CD4-positive, alpha-beta T cell (primary cell): Measurements from ENCODE around the gene CDH18. TPM values are rescaled to one million over a fixed set of nuclear protein-coding genes. Genes with fewer than 3 reads are reported as not detected.

Experiments used
- ATAC-seq: fragments of 200-7000 bp; cut with Tn5 transposase; one replicate; pipeline ENCODE4 v1.10.0; 2022; ENCODE audit warnings: mild to moderate bottlenecking; ENCODE audit not compliant: poor library complexity
- CTCF ChIA-PET: fragments of 350-600 bp; sonication (Branson Sonifier 250); formaldehyde crosslinking; loops from one replicate; lab custom pipeline; 2021; ENCODE audit warnings: antibody characterized with exemption, inconsistent platforms; lab: Charles Lee
- POLR2A ChIA-PET: fragments of 350-600 bp; sonication (Branson Sonifier 250); formaldehyde crosslinking; loops from one replicate; lab custom pipeline; 2021; ENCODE audit warnings: antibody characterized with exemption, inconsistent platforms; lab: Charles Lee
- DNase-seq, 14 experiments: peaks; one replicate each; pipeline ENCODE4 v3.0.0-alpha.2; 2013 to 2020; ENCODE audit warnings: mixed read lengths in 2 of 14
- H3K27ac ChIP-seq, 2 donors: one replicate each; pipeline versions ENCODE4 v1.5.1 to v1.7.0; 2013; ENCODE audit warnings: low read length in 2 of 2, low read depth in 1 of 2, mild to moderate bottlenecking in 1 of 2
- H3K27me3 ChIP-seq, 2 experiments: 1 replicate in 1 of 2; 2 replicates in 1 of 2; pipeline versions ENCODE4 v1.6.1 to v1.7.0; 2013; ENCODE audit warnings: low read length in 2 of 2, control low read depth in 1 of 2, mild to moderate bottlenecking in 1 of 2, moderate library complexity in 1 of 2; ENCODE audit not compliant: insufficient read depth in 2 of 2, control insufficient read depth in 1 of 2
- H3K36me3 ChIP-seq: one replicate; pipeline ENCODE4 v1.6.1; 2013; ENCODE audit warnings: low read length, control low read depth; ENCODE audit not compliant: insufficient read depth
- H3K4me1 ChIP-seq: one replicate; pipeline ENCODE4 v1.6.1; 2013; ENCODE audit warnings: low read length, control low read depth; ENCODE audit not compliant: insufficient read depth
- H3K4me3 ChIP-seq: one replicate; pipeline ENCODE4 v1.5.1; 2013; ENCODE audit warnings: mild to moderate bottlenecking, low read length, moderate library complexity
- H3K9me3 ChIP-seq, 2 experiments: 1 replicate in 1 of 2; 2 replicates in 1 of 2; pipeline versions ENCODE4 v1.6.1 to v1.7.0; 2013; ENCODE audit warnings: low read length in 2 of 2, mild to moderate bottlenecking in 2 of 2, control low read depth in 1 of 2, moderate library complexity in 1 of 2; ENCODE audit not compliant: control insufficient read depth in 1 of 2, insufficient read depth in 1 of 2
- H3K27ac Mint-ChIP-seq: one replicate; pipeline ENCODE4 v1.8.0; 2020; ENCODE audit warnings: mixed read lengths
- H3K27me3 Mint-ChIP-seq: one replicate; pipeline ENCODE4 v1.8.0; 2021; ENCODE audit warnings: mixed read lengths
- H3K36me3 Mint-ChIP-seq: one replicate; pipeline ENCODE4 v1.8.0; 2021; ENCODE audit warnings: low read depth, mixed read lengths
- H3K4me1 Mint-ChIP-seq: one replicate; pipeline ENCODE4 v1.8.0; 2021; ENCODE audit warnings: low read depth, mixed read lengths
- H3K4me3 Mint-ChIP-seq: one replicate; pipeline ENCODE4 v1.8.0; 2020; ENCODE audit warnings: mild to moderate bottlenecking, mixed read lengths
- H3K9me3 Mint-ChIP-seq: one replicate; pipeline ENCODE4 v1.8.0; 2020; ENCODE audit warnings: mixed read lengths
- CTCF ChIP-seq: fragments of 200-600 bp; IDR thresholded peaks from one replicate; pipeline ENCODE4 v1.8.0; 2022; ENCODE audit warnings: antibody characterized with exemption, mild to moderate bottlenecking
- intact Hi-C, 2 experiments: fragments of 100-400 bp; cut with DNase I in 1 of 2; cut with micrococcal nuclease in 1 of 2; formaldehyde crosslinking; loops; one replicate each; pipeline versions ENCODE4 v1.15.1 to v1.9.0; 2023 to 2025; cut with DNase I, micrococcal nuclease
- total RNA-seq, 174 experiments: library from RNA in 2 of 174; stranded (reverse) in 2 of 174; gene quantifications; one replicate each; pipeline ENCODE4 v1.2.3 and lab custom pipeline; 2021 to 2026

The CDH18 gene
- total RNA-seq, 2 experiments from 2014 or later, result not detected

GRCh38 chr5:19900269-19900668, 87.7 kb downstream of the CDH18 start:
- no peak for TF ChIP-seq CTCF
- intact Hi-C loops, result no loop called here
- H3K27me3 Mint-ChIP-seq, result no peaks in the 10 kb centered on the region
- no peak for ATAC-seq
- no peak overlapping the region for H3K4me3 ChIP-seq
- no peaks in the 10 kb centered on the region for H3K4me1 Mint-ChIP-seq
- H3K27ac Mint-ChIP-seq, result no peak overlapping the region
- H3K36me3 ChIP-seq, result no peaks in the 10 kb centered on the region
- no peaks in the 10 kb centered on the region for H3K4me1 ChIP-seq
- DNase-seq, result no peak
- no peak overlapping the region for H3K27ac ChIP-seq
- no peaks in the 10 kb centered on the region for H3K36me3 Mint-ChIP-seq
- no peaks in the 10 kb centered on the region for H3K27me3 ChIP-seq
- no peak overlapping the region for H3K4me3 Mint-ChIP-seq
- H3K9me3 ChIP-seq, result peaks cover 0 to 8% of the 10 kb centered on the region in 2 experiments
- H3K9me3 Mint-ChIP-seq, result peaks cover 6% of the 10 kb centered on the region
- CTCF ChIA-PET, result no interaction called here
- POLR2A ChIA-PET, result no interaction called here

- peaks cover 7% of the 10 kb centered on the region for H3K9me3 Mint-ChIP-seq
- ATAC-seq, result no peak
Measured at GRCh38 chr5:19891658-19892057, 96.3 kb downstream of the CDH18 start.

GRCh38 chr5:19886123-19886917, 101.7 kb downstream of the CDH18 start:
- Mint-ChIP-seq H3K27ac (no peak overlapping the region), H3K4me1 (no peaks in the 10 kb centered on the region), H3K4me3 (no peak overlapping the region), H3K27me3 (no peaks in the 10 kb centered on the region), H3K36me3 (no peaks in the 10 kb centered on the region), H3K9me3 (peaks cover 2% of the 10 kb centered on the region)
- ChIA-PET POLR2A (no interaction called here), CTCF (no interaction called here)
- intact Hi-C loops, result no loop called here
- DNase-seq, result no peak
- no peak for TF ChIP-seq CTCF
- H3K27me3 ChIP-seq, result no peaks in the 10 kb centered on the region
- H3K4me3 ChIP-seq, result no peak overlapping the region
- ATAC-seq, result no peak
- H3K4me1 ChIP-seq, result no peaks in the 10 kb centered on the region
- H3K27ac ChIP-seq, result no peak overlapping the region
- H3K36me3 ChIP-seq, result no peaks in the 10 kb centered on the region
- peaks cover 0 to 6% of the 10 kb centered on the region in 2 experiments for H3K9me3 ChIP-seq

More at GRCh38 chr5:19891658-19892057, 96.3 kb downstream of the CDH18 start:
- no peak overlapping the region for H3K4me3 ChIP-seq
- TF ChIP-seq CTCF, result no peak
- no peaks in the 10 kb centered on the region for H3K27me3 Mint-ChIP-seq
- H3K9me3 ChIP-seq, result peaks cover 0 to 3% of the 10 kb centered on the region in 2 experiments
- intact Hi-C loops, result no loop called here
- H3K27ac ChIP-seq, result no peak overlapping the region
- ChIA-PET CTCF (no interaction called here), POLR2A (no interaction called here)
- no peaks in the 10 kb centered on the region for H3K4me1 Mint-ChIP-seq
- no peak overlapping the region for H3K27ac Mint-ChIP-seq
- H3K36me3 ChIP-seq, result no peaks in the 10 kb centered on the region
- H3K27me3 ChIP-seq, result no peaks in the 10 kb centered on the region
- no peak overlapping the region for H3K4me3 Mint-ChIP-seq
- DNase-seq, result no peak
- H3K4me1 ChIP-seq, result no peaks in the 10 kb centered on the region
- H3K36me3 Mint-ChIP-seq, result no peaks in the 10 kb centered on the region
